GM19351 (cell line): Measurements from ENCODE around the gene CPSF2.

Experiments used
- ATAC-seq: cut with Tn5 transposase; IDR thresholded peaks from one replicate; pipeline ENCODE4 v1.9.1; 2021; ENCODE audit warnings: mild to moderate bottlenecking, moderate library complexity; ENCODE audit not compliant: unreplicated experiment

Gene CPSF2

DNA sequence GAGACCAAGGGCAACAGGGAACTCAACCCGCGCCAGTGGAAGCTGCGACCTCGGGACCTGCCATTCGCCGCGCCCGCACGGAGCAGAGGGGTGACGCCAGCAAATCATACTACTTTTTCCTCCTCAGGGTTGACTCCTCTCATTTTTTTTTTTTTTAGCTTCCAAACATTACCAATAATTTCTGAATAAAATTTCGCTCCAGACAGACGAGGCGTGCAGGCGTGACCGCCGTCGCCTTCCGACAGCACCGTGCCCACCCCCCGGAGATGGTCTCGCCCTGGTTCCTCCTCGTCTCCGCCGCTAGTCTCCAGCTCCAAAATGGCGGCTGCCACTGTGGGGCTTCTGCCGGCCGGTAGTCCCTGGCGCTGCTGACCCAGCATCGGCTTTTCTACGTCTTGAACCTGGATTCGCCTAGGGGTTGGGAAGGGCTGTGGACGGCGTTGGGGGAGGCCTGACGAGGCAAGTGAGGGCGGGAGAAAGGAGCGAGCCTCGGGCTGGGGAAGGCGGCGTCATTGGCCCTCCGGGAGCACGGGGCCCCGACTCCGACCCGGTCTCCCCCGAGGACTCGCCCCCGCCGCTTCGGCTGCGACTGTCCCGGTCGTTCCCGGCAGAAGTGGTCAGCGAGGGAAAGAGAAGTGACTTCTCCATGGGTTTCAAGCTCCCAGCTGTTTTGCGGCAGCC lies at the start of gene CPSF2, which contains the start of gene NDUFB1:
CPSF2 (plus strand) TSS at position 300 of the 681 bp plus-strand sequence. CDS start 9,016 bp downstream, outside the sequence.
NDUFB1 (minus strand) TSS at position 37 of the 681 bp plus-strand sequence. CDS start 4,069 bp downstream, outside the sequence.
- ATAC-seq, result peak; percentile 84

DNA sequence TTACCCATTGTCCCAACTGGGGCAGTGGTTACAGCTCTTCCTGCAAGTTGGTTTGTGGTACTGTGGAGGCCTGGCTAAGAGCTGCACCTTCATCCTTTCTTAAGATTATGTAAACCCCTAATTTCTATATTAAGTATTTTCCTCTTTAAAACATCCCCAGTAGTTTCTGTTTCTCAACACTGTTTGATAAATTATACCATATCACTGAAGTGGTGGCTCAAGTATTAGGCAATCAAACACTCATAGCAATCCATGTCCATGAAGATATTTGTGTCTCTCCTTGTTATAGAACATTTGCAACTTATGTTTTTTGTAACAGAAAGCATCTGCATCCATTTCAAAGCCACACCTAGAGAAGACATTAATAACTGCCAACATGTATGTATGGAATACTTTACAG lies 47.2 kb upstream of the CPSF2 start:
- ATAC-seq, result no peak

DNA sequence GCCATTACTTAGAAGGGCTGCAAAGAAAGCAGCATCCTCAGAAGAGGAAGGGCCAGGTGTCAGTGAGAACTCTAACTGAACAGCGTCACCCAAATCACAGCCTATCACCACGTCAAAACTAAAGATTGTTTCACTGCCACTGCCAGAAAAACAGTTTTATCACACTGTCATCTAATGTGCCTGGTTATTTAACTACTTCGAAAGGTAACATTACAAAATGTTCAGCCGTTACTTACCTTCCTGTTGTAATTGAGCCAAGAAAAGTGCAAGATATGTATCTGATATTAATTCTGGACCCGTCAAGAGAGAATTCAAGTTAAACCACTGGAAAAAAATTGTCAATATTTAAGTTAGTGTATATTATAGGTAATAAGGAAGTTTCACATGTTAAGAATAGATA lies 33.3 kb upstream of the CPSF2 start:
- no peak for ATAC-seq

DNA sequence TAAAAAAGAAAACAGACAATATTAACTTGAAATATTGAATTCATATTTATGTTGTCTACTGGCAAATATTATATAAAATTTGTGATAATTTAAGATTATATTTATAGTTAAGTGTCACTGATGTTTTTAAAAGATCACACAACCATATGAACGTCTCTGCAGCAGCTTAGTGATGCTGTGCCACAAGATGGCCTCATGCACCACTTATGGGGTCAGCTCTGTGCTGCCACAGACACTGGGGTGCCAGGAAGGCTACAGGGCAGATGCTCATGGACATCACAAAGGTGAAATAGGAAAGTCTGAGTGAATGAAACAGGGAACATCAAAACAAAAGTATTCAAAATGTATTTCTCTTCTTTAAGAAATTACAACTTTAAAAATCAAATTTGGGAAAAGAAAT lies 28.4 kb upstream of the CPSF2 start:
- no peak for ATAC-seq

DNA sequence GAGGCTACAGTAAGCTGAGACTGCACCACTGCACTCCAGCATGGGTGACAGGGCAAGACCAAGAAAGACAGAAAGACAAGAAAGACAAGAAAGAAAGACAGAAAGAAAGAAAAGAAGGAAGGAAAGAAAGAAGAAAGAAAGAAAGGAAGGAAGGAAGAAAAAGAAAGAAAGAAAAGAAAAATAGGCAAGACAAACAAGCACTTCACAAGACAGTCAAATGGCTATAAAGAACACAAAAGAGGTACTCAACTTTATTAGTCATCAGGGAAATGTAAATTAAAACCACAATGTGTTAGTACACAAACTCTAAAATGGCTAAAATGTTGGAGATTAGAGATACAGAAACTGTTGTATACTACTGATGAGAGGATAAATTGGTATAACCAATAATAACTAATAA lies 22.0 kb upstream of the CPSF2 start:
- ATAC-seq, result no peak

DNA sequence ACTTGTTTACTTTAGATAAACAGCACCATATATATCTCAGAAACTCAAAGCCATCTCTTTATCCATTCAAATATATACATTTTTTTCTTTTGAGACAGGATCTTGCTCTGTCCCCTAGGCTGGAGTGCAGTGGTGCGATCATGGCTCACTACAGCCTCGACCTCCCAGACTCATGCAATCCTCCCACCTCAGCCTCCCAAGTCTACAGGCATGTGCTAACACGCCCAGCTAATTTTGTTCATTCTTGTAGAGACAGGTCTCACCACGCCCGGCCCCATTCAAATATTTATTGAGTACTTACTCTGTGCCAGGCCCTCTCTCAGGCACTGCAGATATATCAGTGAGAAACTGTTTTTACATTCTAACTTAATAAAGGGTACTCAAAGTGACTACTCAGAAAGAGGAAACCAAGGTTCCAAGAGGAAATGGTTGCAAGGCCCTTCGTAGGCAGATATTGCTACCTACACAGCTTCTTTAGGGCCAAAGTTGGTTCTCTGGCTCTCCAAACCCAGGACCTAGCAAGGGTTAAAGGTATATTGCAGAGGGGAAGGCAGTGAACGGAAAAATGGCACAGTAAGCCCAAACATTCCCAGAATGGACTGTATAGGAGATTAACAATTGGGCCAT lies 18.3 kb upstream of the CPSF2 start:
- no peak for ATAC-seq

DNA sequence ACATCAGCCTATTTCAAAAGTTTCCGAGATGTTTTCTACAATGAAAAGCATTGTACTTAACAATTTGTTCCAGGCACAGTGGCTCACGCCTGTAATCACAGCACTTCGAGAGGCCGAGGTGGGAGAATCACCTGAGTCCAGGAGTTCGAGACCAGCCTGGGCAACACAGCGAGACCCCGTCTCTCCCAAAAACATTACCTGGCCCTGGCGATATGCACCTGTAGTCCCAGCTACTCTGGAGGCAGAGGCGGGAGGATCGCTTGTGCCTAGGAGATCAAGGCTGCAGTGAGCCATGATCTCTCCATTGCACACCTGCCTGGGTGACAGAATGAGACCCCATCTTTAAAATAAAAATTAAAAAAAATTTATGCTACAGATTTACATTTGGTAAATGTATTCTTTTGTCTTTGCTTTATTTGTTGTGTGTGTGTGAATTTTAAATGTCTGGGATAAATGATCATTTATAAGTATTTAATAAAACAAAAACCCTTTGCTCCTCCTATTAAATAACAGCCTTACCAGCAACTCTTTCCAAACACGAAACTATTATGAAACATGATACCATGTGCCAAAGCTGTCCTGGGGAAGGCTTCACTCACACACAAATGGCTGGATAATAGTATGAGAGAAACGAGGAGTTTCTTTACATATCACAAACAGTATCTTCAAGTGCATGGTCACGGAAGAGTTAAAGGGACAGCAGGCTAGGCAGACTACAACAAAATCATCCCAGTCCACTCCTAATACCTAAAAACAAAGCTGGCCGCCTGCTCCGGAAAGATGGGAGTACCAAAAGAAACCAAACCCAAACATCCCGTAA lies 16.5 kb upstream of the CPSF2 start:
- ATAC-seq, result no peak

DNA sequence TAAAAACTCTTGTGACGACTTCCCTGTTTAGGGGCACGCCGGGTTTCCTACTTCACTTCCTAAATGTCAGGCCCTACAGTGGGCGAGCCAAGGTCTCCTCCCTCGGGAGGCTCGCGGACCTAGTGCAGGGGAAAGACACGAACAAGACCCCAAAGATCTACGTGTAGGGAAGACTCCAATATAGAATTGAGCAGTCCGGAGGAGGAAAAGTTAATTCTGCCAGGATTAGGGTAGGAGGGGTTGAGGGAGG lies 16.0 kb upstream of the CPSF2 start:
- peak; percentile 6 for ATAC-seq

DNA sequence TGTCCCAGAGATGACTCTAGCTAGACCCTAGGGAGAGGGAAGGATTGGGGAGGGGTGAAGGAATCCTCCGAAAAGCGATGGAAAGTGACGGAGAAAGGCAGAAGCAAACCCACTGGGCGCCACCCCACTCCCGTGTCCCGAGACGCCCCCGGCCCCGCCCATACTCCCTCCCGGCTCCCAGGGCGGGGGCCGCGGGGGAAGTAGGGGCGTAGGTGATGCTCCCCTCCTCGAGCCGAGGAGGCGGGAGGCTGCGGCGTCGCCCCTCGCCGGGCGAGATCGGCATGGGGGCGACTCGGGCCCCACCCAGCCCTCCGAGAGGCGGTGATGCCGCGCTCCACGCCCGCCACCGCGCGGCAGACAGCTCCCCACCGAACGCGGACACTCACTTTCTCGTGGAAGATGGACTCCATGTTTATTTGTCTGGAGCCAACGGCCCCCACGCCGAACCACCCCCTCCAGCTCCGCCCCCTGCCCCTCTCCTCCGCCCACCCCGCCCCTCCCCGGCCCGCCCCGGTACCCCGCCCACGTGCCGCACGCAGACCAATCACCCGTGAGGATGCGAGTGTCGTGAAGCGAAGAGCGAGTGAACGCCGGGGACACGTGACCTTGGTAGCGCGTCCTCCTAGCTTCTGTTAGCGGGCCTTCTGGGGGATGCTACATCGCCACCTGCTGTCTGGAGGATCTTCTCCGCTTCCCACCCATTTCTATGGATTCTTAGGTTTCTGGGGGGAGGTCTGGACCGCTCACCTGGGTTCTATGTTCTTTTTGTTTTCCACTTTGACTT lies 15.4 kb upstream of the CPSF2 start, which contains the start of gene ATXN3:
ATXN3 (minus strand) TSS at position 440 of the 784 bp plus-strand sequence; CDS start at position 410, 30 bp downstream.
- peak; percentile 86 for ATAC-seq

DNA sequence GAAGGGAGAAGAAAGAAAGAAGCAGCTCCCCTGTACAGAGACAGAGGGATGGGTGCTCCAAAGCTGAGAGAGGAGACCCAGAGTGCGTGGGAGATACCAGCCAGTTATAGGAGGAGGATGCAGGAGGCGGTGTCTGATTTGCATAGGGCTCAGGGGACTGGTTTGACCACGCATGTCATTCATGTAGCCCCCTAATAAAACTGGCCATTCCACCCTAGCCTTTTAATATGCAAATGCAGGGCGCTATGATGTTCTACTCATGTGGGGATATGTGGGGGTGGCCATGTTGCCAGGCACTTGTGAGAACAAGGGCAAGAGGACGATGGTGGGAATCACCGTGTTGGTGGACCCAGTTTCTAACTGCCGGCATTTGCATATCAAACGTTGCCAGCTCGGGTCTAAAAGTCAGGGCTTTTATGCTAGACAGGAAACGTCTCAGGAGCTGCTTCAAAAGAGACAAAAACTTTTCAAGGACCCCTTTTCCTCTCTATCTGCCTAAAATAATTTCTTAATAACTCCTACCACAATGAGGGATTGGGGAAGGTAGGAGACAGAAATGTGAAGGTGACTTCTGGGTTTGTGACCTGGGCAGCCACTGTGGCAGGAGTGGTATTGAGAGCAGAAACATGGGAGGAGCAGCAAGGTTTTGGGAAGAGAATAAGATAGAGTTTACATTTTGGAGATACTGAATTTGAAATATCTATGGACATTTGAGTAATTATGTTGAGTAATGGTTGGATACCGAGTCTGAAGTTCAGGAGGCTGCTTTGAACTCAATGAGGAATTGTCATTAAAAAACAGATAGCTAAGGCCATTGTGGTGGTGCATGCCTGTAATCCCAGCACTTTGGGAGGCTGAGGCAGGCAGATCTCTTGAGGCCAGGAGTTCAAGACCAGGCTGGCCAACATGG lies 13.2 kb upstream of the CPSF2 start:
- no peak for ATAC-seq

DNA sequence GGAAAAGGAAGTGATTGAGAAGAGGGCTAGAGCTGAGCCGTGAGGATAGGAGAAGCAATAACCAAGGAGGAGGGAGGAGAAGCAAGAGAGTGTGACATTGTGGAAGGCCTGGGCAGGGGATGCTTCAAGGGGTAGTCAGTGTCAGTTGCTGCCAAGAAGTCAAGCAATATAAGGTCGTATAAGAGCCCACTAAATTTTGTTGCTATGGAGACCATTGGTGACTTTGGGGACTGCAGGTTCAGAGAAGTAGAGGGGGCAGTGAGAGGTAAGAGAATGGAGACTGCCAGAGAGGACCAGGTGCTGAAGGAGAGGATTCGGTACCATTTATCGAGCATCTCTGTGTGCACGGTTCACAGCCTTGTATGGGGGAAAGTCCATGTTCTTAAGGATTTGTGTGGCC lies 12.3 kb upstream of the CPSF2 start:
- ATAC-seq, result no peak

DNA sequence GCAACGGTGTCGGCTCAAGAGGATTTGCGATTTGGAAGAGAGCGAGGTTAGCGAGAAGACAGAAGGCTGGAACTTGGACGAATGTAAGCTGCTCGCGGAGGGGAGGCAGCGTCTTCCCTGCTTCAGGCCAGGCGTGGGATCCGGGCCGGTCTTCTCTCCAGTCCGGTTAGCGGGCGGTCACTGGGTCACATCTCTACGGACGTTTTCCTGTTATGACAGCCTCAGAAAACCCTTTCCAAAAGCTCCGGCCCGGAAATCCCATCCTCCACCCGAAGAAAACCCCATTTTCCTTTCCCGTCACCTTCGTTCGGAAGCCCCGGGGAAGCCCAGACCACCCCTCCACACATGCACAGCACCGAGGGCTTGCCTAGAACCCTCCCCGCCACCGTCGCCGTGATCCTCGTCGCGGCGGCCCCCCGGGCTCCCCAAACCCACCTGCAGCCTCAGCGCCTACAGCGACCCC lies 531 bp upstream of the CPSF2 start:
- peak; percentile 21 for ATAC-seq

DNA sequence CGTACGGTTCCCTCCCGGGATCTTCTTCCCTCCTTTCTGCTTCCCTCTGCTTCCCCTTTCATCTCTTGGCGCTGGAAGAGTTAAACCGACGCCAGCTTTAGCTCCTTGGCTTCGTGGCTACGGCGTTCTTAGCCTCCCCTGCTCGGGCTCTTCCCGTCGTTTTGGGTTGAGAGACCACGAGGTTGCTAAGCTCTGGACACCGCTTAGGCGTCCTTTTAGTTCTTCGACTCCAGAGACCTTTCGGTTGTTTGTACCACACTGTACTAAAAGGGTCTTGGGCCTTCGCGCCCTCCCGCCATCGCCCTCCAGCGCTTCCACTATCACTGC lies 545 bp downstream of the CPSF2 start:
- peak; percentile 24 for ATAC-seq

DNA sequence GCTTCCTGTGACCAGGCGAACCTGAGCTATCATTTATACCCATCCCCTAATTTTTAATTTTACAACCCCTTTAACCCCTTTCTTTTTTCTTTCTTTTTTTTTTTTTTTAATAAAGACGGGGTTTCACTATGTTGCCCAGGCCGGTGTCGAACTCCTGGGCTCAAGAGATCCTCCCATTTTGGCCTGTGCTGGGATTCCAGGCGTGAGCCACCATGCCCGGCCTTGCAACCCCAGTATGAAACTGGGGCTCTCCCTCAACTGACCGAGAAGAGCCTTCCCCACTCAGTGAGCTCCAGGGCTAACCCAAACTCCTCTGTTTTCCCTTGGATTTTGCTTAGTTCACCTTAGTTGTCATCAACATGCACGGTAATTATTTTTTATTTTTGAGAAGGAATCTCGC lies 992 bp downstream of the CPSF2 start:
- no peak for ATAC-seq

DNA sequence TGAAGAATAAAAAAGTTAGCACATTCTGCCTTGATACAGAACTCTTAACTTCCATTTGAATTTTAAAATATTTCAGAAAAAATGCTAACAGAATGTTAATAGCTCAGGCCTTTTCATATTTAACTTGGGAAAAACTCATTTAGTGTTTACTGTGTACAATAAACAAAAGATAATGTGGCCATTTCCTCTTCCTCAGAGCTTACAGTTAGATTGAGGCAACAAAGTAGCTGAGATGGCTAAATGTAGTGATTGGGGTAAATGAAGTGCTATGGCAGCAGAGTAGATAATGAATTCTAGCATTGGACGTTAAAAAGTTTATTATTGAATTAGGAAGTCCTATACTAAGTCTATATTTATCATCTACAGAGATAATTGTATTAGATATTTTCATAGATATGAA lies 12.7 kb downstream of the CPSF2 start:
- no peak for ATAC-seq

DNA sequence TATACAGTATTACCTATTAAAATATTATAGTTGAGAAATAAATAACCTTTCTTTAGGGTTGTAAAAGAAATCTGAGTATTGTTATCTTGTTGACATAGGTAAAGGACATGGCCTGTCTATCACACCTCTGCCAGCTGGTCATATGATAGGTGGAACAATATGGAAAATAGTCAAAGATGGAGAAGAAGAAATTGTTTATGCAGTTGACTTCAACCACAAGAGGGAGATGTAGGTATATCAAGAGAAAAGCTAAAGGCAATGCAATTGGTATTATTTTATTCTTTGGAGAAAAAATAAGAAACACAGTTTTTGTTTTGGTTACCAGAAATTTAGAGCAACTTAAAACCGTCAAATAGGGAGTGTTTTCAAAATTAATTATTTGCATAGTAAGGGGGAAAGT lies 13.5 kb downstream of the CPSF2 start:
- ATAC-seq, result no peak

DNA sequence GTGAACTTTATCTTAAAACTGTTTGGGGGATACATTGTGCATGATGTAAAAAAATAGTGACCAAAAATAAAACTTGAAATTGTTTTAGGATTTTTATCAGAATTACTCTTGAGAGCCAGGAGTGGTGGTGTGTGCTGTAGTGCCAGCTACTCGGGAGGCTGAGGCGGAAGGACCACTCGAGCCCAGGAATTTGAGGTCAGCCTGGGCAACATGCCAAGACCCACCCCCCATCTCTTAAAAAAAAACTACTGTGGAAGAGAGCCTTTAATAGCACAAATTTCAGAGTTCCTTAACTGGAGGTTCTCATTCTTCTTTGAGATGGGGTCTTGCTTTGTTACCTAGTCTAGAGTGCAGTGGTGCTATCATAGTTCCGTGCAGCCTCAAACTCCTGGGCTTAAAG lies 21.5 kb downstream of the CPSF2 start:
- no peak for ATAC-seq

DNA sequence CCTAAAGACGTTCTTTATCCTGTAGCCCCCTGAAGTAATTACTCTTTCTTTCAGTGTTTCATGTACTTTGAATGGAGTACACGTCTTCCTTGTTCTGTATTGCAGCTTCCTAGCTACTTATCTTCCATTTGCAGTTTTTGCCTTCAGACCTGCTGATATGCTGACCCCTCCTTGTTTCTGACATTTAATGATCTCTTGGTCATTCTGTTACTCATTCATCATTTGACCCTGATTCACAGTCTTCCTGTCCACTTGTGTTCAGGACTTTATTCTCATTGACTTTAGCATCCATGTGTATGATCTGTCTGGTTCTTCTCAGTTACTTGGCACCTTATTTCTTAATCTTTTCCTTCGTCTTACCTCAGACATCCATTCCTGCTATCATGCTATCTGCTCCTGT lies 22.2 kb downstream of the CPSF2 start:
- no peak for ATAC-seq

DNA sequence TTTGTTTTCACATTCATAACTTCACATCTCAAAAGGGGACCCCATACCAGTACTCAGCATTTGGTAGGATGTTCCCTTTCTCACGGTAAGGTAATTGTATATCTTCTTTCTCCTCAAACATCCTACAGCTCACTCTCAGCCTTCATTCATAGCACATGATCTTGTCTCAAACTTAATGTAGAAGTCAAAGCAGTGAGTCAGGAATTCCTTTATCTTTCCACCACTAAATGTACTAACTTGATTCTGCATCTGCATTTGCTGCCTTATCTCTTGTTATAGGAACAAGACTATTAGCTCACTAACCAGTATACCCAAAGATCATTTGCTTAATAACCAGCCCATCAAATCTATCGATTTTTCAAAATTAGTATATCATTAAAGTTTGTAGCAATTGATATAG lies 22.9 kb downstream of the CPSF2 start:
- no peak for ATAC-seq

DNA sequence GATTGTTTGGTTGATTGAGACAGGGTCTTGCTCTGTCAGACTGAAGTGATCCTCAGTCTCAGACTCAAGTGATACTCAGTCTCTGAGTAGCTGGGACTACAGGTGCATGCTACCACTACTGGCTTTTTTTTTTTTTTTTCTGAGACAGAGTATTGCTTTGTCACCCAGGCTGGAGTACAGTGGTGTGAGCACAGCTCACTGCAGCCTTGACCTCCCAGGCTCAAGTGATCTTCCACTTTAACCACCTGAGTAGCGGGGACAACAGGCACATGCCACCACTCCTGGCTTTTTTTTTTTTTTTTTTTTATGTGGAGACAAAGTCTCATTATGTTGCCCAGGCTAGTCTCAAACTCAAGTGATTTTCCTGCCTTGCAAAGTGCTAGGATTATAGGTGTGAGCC lies 31.8 kb downstream of the CPSF2 start:
- no peak for ATAC-seq
